ENCODE results near the gene FADS2. TPM values are rescaled to one million over a fixed set of nuclear protein-coding genes. Genes with fewer than 3 reads are reported as not detected.

The FADS2 gene
- total RNA-seq, 1 experiment from 2014 or later = 1,097 TPM

DNA sequence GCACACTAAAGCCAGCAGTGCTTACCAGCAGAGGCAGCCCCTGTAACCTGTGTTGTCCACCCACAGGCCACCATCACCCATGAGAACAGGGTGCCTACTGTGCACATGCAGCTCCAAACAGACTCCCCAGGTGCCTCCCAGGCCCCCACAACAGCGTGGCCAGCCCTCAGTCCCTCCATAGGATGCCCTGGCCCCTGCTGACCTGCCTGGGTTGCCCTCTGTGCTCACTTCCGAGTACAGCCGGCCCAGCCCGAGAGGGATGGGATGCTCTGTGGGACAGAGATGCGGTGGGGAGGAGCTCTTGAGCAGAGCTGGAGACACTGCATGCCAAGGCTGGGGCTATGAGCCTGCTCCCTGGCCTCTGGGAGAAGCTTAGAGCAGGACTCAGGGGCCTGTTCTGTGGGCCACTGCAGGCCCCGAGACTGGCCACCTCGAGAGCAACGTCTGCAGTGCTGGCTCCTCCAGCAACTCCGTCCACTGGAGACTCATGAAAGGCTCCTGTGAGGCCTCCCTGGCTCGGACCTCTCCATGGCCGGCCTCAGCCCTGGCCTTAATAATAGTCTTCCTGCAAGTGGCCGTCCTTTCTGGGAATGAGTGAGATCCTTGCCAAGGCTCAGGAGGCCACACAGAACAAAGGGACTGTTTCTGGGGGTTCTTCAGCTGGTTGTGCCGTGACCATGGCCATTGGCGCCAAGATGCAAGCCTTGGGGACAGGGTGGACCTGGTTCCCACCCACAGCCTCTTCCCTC lies 27.0 kb downstream of the FADS2 start:
- Histone ChIP-seq H3K4me1 (ENCODE audit: insufficient read depth, low read length, poor library complexity, severe bottlenecking) (peaks cover 36% of the 10 kb centered on the region), H3K9me3 (ENCODE audit: low read depth, low read length, poor library complexity, severe bottlenecking) (no peaks in the 10 kb centered on the region), H3K27me3 (replicated peaks; ENCODE audit: insufficient read depth, low read depth, low read length, poor library complexity) (no peaks in the 10 kb centered on the region), H3K36me3 (ENCODE audit: insufficient read depth, low read length, poor library complexity, severe bottlenecking) (peaks cover 97% of the 10 kb centered on the region), H3K27ac (ENCODE audit: low read depth, low read length, poor library complexity, severe bottlenecking) (peak overlapping the region; percentile 89), H3K4me3 (ENCODE audit: low read depth, low read length, poor library complexity, severe bottlenecking) (no peak overlapping the region)
- no TSS peak for BruUV-seq (replicated peaks)
- POLR2A ChIA-PET (ENCODE audit: low non-redundant PET) = no interaction called here
- intact Hi-C loops (cut with micrococcal nuclease; ENCODE audit: unreplicated experiment) = no loop called here
- no peak for DNase-seq (ENCODE audit: low spot score)
- CTCF ChIA-PET = no interaction called here
- TF ChIP-seq EZH2 (IDR thresholded peaks at IDR 0.05; ENCODE audit: borderline replicate concordance, low read depth, low read length, poor library complexity, severe bottlenecking) (no peak), CTCF (conservative IDR thresholded peaks at IDR 0.05; ENCODE audit: low read depth, low read length) (no peak)

DNA sequence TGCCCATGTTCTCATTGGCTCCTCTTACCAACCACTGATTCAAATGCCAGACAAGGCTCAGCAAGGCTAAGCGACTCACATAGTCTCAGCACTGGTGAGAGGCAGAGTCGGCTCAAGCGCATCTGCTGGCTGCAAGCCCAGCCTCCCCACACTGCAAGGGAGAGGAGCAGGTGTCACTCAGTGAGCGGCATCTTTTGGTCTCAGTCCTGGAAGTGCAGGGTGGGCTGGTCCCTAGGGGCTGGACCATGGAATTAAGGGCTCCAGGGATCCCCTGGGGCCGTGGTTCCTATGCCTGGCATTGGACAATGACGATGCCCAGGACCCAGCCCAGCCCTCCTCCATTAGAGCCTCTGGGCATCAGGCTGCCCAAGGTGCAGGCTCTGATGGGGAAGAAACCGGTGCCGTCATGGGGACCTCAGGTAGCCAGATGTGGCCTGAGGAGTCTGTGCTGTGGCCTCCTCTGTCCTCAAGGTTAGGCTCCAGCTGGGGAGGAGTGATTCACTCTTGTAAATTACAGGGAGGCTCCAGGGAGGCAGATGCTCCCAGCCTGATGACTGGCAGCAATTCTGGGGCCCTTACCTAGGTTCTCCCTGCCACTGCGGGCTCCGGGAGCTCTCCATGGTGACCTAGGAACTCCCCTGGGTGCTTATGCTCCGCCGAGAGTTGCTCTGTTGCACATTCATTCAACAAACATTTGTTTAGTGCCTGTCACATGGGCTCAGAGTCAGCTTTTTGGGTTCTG lies 28.0 kb downstream of the FADS2 start:
- TF ChIP-seq EZH2 (IDR thresholded peaks at IDR 0.05; ENCODE audit: borderline replicate concordance, low read depth, low read length, poor library complexity, severe bottlenecking) (no peak), CTCF (conservative IDR thresholded peaks at IDR 0.05; ENCODE audit: low read depth, low read length) (no peak)
- Histone ChIP-seq H3K27me3 (replicated peaks; ENCODE audit: insufficient read depth, low read depth, low read length, poor library complexity) (no peaks in the 10 kb centered on the region), H3K36me3 (ENCODE audit: insufficient read depth, low read length, poor library complexity, severe bottlenecking) (peaks cover 96% of the 10 kb centered on the region), H3K4me1 (ENCODE audit: insufficient read depth, low read length, poor library complexity, severe bottlenecking) (peaks cover 28% of the 10 kb centered on the region), H3K9me3 (ENCODE audit: low read depth, low read length, poor library complexity, severe bottlenecking) (no peaks in the 10 kb centered on the region), H3K4me3 (ENCODE audit: low read depth, low read length, poor library complexity, severe bottlenecking) (no peak overlapping the region), H3K27ac (ENCODE audit: low read depth, low read length, poor library complexity, severe bottlenecking) (peak overlapping the region; percentile 89)
- peak; percentile 64 for DNase-seq (ENCODE audit: low spot score)
- intact Hi-C loops (cut with micrococcal nuclease; ENCODE audit: unreplicated experiment) = no loop called here
- ChIA-PET POLR2A (ENCODE audit: low non-redundant PET) (no interaction called here), CTCF (no interaction called here)
- no TSS peak for BruUV-seq (replicated peaks)

- peaks cover 98% of the 10 kb centered on the region for H3K36me3 ChIP-seq (ENCODE audit: insufficient read depth, low read length, poor library complexity, severe bottlenecking)
- DNase-seq (ENCODE audit: low spot score) = no peak
- no peak for TF ChIP-seq EZH2 (IDR thresholded peaks at IDR 0.05; ENCODE audit: borderline replicate concordance, low read depth, low read length, poor library complexity, severe bottlenecking)
- no peak for TF ChIP-seq CTCF (conservative IDR thresholded peaks at IDR 0.05; ENCODE audit: low read depth, low read length)
- POLR2A ChIA-PET (ENCODE audit: low non-redundant PET) = no interaction called here
- no TSS peak for BruUV-seq (replicated peaks)
- H3K4me3 ChIP-seq (ENCODE audit: low read depth, low read length, poor library complexity, severe bottlenecking) = no peak overlapping the region
- no peaks in the 10 kb centered on the region for H3K4me1 ChIP-seq (ENCODE audit: insufficient read depth, low read length, poor library complexity, severe bottlenecking)
- intact Hi-C loops (cut with micrococcal nuclease; ENCODE audit: unreplicated experiment) = no loop called here
- CTCF ChIA-PET = interaction anchor here (0.6 kb wide), 1 partner anchor 7 kb away, joined by 4 read pairs; no protein-coding TSS in a partner anchor
- H3K27ac ChIP-seq (ENCODE audit: low read depth, low read length, poor library complexity, severe bottlenecking) = peak overlapping the region; percentile 62
- no peaks in the 10 kb centered on the region for H3K9me3 ChIP-seq (ENCODE audit: low read depth, low read length, poor library complexity, severe bottlenecking)
- no peaks in the 10 kb centered on the region for H3K27me3 ChIP-seq (replicated peaks; ENCODE audit: insufficient read depth, low read depth, low read length, poor library complexity)
Measured at GRCh38 chr11:61860054-61860903, 32.2 kb downstream of the FADS2 start.

Data from A673 (cell line).